Colonic mucosa (tissue), 4 donors: ENCODE data around the gene IL3. TPM values are rescaled to one million over a fixed set of nuclear protein-coding genes. Genes with fewer than 3 reads are reported as not detected.

Source experiments
- DNase-seq: peaks from one replicate; pipeline ENCODE4 v3.0.0-alpha.2; 2020
- H3K27ac ChIP-seq: fragments of 200-600 bp; one replicate; pipeline ENCODE4 v1.8.0; 2021
- H3K27me3 ChIP-seq: fragments of 200-600 bp; one replicate; pipeline ENCODE4 v1.8.0; 2021
- H3K36me3 ChIP-seq: fragments of 200-600 bp; one replicate; pipeline ENCODE4 v1.8.0; 2021
- H3K4me1 ChIP-seq: fragments of 200-600 bp; one replicate; pipeline ENCODE4 v1.8.0; 2021; ENCODE audit warnings: mild to moderate bottlenecking
- H3K4me3 ChIP-seq: fragments of 200-600 bp; one replicate; pipeline ENCODE4 v1.8.0; 2021
- H3K9ac ChIP-seq, 2 donors: one replicate each; pipeline ENCODE4 v1.7.0; 2013; ENCODE audit warnings: control low read depth in 2 of 2, low read depth in 2 of 2, low read length in 2 of 2
- H3K9me3 ChIP-seq: fragments of 200-600 bp; one replicate; pipeline ENCODE4 v1.8.0; 2021
- CTCF ChIP-seq: fragments of 200-600 bp; IDR thresholded peaks from one replicate; pipeline ENCODE4 v1.8.0; 2022; ENCODE audit warnings: antibody characterized with exemption, mild to moderate bottlenecking
- intact Hi-C: fragments of 100-400 bp; cut with DNase I; formaldehyde crosslinking; loops from one replicate; pipeline ENCODE4 v1.14.1; 2022
- total RNA-seq, 2 donors: library from RNA; stranded (reverse); fragmentation: NEBNext Ultra II Directional in 1 of 2; extraction: Animal tissue kit (Norgen Biotek cat#: 25700) in 1 of 2; gene quantifications; one replicate each; pipeline ENCODE4 v1.2.1, GENCODE V29; 2021
- donor health status: healthy.
- donor health status: DM: no; HTN: no; CAD: no.
- donor health status: DM: no; HTN: no; CAD: no.

IL3 gene
- total RNA-seq, 2 donors from 2014 or later = 0.25 TPM; not detected in 1

DNA sequence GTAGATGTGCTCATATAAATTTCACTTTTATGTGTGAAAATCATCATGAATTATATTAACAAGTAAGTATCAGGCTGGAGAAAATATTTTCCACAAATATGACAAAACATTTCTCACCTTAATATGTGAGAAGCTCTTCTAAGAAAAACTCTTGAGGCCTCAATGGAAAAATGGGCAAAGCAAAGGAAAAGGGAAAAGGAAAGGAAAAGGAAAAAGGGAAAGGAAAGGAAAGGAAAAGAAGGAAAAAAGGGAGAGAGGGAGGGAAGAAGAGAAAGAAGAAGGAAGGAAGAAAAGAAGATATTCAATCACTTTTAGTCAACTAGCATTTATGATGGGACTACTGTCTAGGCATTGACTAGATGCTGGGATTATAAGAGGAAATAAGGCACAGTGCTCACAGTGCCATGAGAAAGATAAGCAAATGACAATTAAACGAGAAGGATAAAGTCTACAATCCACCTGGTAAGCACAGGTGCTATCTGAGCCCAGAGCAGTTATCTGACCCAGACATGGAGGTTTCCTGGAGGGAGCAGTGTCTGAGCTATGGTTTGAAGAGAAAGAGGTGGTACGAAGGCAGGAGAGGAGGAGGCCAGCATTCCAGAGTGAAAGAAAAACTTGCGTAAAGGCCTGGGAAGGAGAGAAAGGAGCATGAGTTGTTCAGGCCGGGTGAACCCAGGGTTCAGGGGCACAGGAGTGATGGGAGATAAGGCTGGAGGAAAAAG lies 30.7 kb upstream of the IL3 start:
- no peaks in the 10 kb centered on the region for H3K27me3 ChIP-seq
- H3K9me3 ChIP-seq = no peaks in the 10 kb centered on the region
- DNase-seq = no peak

DNA sequence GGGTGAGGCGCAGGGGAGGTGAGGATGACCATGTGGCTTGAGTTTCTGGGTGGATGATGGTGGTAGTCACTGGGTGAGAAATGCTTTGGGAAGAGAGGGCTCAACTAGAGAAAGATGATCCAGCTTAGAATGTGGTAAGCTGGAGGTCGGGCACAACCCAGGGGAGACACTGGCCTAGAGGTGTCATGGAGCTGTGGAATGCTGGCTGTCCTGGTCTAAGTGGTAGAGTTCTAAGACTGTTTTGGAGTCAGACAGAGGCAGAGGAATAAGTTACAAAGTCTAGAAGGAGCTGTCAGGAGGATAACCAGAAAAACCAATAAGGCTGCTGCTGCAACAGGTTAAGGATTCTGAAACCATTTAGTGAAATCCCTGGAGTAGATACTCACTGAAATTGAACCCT lies 29.8 kb upstream of the IL3 start:
- no peak overlapping the region for H3K27ac ChIP-seq
- no peak overlapping the region for H3K9ac ChIP-seq
- H3K9me3 ChIP-seq = no peaks in the 10 kb centered on the region
- TF ChIP-seq CTCF = no peak
- no peaks in the 10 kb centered on the region for H3K36me3 ChIP-seq
- H3K27me3 ChIP-seq = no peaks in the 10 kb centered on the region
- no peaks in the 10 kb centered on the region for H3K4me1 ChIP-seq
- DNase-seq = no peak
- no peak overlapping the region for H3K4me3 ChIP-seq
- intact Hi-C loops = no loop called here

More for the DNA sequence above, 30.7 kb upstream of the IL3 start:
- no peaks in the 10 kb centered on the region for H3K4me1 ChIP-seq
- H3K27ac ChIP-seq = no peak overlapping the region
- H3K4me3 ChIP-seq = no peak overlapping the region
- H3K9ac ChIP-seq = no peak overlapping the region
- intact Hi-C loops = no loop called here
- TF ChIP-seq CTCF = no peak
- no peaks in the 10 kb centered on the region for H3K36me3 ChIP-seq

GRCh38 chr5:132032196-132032595 lies 28.3 kb upstream of the IL3 start:
- Histone ChIP-seq H3K9ac (no peak overlapping the region), H3K4me3 (no peak overlapping the region), H3K27me3 (no peaks in the 10 kb centered on the region), H3K27ac (no peak overlapping the region), H3K9me3 (no peaks in the 10 kb centered on the region), H3K4me1 (no peaks in the 10 kb centered on the region), H3K36me3 (no peaks in the 10 kb centered on the region)
- intact Hi-C loops = no loop called here
- no peak for TF ChIP-seq CTCF
- DNase-seq = no peak

DNA sequence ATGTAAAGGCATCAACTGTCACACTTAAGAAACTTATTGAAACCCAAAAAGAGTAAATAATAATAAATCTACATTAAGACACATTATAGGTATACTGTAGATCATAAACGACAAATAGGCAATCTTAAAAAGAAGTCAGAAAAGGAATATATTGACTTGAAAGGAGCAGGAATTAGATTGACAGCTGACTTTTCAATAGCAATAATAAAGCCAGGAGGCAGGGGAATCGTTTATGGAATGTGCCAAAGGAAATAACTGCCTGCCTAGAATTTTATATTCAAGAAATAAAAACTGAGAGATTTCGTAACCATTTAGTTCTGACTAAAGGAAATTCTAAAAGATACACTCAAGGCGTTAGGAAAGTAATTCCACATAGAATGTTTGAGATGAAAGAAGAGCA lies 27.3 kb upstream of the IL3 start:
- Histone ChIP-seq H3K27me3 (no peaks in the 10 kb centered on the region), H3K9ac (no peak overlapping the region), H3K36me3 (no peaks in the 10 kb centered on the region), H3K27ac (no peak overlapping the region), H3K9me3 (no peaks in the 10 kb centered on the region), H3K4me1 (no peaks in the 10 kb centered on the region), H3K4me3 (no peak overlapping the region)
- no peak for DNase-seq
- TF ChIP-seq CTCF = no peak
- intact Hi-C loops = no loop called here

DNA sequence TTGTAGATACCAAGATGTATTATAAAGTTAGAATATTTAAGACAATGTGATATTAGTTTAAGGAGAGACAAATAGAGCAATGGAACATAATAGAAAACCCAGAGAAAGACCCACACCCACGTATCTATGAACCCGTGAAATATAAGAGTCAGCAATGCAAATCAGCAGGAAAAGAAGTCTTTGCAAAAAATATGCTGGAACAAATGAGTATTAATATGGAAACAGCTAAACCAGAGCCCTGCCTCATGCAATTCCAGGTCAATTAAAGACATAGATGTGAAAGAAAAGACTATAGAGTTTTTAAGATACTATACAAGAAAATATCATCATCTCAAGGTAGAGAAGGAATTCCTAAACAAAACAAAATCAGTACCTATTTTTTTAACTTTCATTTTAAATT lies 23.1 kb upstream of the IL3 start:
- Histone ChIP-seq H3K9me3 (no peaks in the 10 kb centered on the region), H3K27ac (no peak overlapping the region), H3K27me3 (no peaks in the 10 kb centered on the region), H3K9ac (no peak overlapping the region), H3K36me3 (no peaks in the 10 kb centered on the region), H3K4me1 (no peaks in the 10 kb centered on the region), H3K4me3 (no peak overlapping the region)
- DNase-seq = no peak
- intact Hi-C loops = no loop called here
- TF ChIP-seq CTCF = no peak
